ENCODE data around the gene RXRA.

GRCh38 chr9:134393582-134394280 is 67.5 kb downstream of the RXRA start:
- TF ChIP-seq, protein P1, sequence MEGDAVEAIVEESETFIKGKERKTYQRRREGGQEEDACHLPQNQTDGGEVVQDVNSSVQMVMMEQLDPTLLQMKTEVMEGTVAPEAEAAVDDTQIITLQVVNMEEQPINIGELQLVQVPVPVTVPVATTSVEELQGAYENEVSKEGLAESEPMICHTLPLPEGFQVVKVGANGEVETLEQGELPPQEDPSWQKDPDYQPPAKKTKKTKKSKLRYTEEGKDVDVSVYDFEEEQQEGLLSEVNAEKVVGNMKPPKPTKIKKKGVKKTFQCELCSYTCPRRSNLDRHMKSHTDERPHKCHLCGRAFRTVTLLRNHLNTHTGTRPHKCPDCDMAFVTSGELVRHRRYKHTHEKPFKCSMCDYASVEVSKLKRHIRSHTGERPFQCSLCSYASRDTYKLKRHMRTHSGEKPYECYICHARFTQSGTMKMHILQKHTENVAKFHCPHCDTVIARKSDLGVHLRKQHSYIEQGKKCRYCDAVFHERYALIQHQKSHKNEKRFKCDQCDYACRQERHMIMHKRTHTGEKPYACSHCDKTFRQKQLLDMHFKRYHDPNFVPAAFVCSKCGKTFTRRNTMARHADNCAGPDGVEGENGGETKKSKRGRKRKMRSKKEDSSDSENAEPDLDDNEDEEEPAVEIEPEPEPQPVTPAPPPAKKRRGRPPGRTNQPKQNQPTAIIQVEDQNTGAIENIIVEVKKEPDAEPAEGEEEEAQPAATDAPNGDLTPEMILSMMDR (IDR thresholded peaks at IDR 0.05; ENCODE audit: insufficient read depth, low read length, poor library complexity, severe bottlenecking) = no peak
- TF ChIP-seq EZH2phosphoT487 (conservative IDR thresholded peaks at IDR 0.05; ENCODE audit: low read length) = no peak

All from SU-DHL-6 (cell line).